ENCODE measurements around the gene PCDH9.

DNA sequence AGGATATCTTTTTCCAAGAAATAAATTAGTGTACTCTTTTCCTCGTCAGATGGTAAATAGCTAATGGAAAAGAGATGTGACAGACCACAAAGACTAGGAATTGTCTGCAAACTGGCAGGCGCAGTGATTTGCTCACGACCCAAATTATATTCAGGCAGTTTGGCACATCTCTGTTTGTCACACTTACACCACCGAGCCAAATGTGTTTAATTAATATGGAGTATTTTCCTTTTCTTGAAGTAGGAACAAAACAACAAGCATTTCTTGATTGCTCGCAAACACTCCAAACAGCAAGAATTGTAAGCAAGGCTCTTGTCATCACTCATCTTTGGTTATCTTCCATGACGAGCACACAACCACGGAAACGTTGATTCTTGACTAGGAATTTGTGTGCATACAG, 884.2 kb downstream of the PCDH9 start:
- TF ChIP-seq EP300 (IDR thresholded peaks at IDR 0.05): no peak
- TF ChIP-seq, protein P1, sequence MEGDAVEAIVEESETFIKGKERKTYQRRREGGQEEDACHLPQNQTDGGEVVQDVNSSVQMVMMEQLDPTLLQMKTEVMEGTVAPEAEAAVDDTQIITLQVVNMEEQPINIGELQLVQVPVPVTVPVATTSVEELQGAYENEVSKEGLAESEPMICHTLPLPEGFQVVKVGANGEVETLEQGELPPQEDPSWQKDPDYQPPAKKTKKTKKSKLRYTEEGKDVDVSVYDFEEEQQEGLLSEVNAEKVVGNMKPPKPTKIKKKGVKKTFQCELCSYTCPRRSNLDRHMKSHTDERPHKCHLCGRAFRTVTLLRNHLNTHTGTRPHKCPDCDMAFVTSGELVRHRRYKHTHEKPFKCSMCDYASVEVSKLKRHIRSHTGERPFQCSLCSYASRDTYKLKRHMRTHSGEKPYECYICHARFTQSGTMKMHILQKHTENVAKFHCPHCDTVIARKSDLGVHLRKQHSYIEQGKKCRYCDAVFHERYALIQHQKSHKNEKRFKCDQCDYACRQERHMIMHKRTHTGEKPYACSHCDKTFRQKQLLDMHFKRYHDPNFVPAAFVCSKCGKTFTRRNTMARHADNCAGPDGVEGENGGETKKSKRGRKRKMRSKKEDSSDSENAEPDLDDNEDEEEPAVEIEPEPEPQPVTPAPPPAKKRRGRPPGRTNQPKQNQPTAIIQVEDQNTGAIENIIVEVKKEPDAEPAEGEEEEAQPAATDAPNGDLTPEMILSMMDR (IDR thresholded peaks at IDR 0.05): no peak
- no peak for TF ChIP-seq POLR2A (IDR thresholded peaks at IDR 0.05)
